Suppressor macrophage treated with lipopolysaccharide for 1 hour (primary cell): ENCODE results near the gene RET.
"Not testable (repeated sequence)": the region's sequence is repeated elsewhere in the genome, so short reads cannot be mapped to it uniquely, and the experiment has no call there.

ENCODE experiments used
- DNase-seq, 3 donors: peaks; one replicate each; pipeline ENCODE4 v3.0.0-alpha.2; 2020 to 2022

RET gene

GRCh38 chr10:43079856-43080255, 3.0 kb downstream of the RET start:
- DNase-seq, result peak in 2 of 3 donors; percentile 23 to 28

DNA sequence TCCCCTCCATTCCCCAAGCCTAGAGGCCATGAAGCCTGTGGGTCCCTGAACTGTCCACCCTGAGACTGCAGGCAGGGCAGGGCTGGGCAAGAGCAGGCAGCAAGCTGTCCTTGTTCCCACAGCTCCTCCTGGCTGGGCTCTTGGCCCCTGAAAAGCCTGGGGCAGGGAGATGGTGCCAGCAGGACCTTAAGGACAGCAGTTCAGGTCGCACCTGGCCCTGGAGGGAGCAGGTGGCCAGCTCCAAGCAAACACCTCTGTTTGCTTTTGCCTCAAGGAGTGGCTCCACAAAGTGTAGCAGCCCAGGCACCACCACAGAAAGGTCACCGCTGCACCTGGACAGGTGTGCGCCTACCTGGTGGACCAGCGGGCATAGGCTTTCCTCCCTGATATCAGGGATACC, 5.2 kb downstream of the RET start:
- DNase-seq, result no peak

GRCh38 chr10:43082746-43083145, 5.9 kb downstream of the RET start:
- peak in 1 of 3 donors; percentile 30 for DNase-seq

GRCh38 chr10:43083764-43084163, 6.9 kb downstream of the RET start:
- DNase-seq, result no peak

DNA sequence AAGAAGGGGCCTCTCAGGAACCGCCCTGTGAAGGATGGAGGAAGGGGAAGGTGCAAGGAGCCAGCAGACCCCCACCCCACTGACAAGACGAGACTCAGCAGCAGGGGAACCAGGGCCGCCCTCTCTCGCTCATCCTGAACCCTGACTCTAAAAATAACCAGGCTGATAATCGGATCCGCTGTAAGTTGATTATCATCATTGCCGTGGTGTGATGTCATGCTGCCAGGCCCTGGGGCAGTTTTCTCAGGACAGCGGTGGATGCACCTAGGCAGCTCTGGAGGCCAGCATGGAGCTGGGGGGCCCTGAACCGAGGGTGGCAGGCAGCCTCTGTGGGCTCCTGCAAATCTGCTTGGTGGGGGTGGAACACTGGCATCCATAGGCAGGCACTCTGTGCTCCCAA, 7.9 kb downstream of the RET start:
- DNase-seq, result no peak

GRCh38 chr10:43086321-43086942, 9.6 kb downstream of the RET start:
- no peak for DNase-seq

DNA sequence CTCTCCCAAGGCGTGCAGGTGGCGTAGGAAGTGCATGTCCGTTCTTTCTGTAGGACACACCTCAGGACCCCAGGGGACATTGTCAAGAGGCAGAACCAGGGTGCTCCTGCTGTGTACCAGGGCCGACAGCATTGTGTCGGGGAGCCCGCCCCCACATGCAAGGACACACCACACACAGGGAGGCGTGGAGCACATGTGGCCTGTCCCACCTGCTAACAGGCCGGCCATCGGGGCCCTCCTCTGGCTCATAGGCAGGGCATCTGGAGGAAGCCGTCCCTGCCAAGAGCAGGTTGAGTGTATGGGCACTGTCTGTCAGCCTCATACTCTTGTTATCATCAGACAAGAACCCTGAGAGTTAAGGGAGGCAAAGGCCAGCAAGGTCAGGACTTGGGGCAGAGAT, 12.7 kb downstream of the RET start:
- no peak for DNase-seq

GRCh38 chr10:43090188-43090587, 13.3 kb downstream of the RET start:
- no peak for DNase-seq

DNA sequence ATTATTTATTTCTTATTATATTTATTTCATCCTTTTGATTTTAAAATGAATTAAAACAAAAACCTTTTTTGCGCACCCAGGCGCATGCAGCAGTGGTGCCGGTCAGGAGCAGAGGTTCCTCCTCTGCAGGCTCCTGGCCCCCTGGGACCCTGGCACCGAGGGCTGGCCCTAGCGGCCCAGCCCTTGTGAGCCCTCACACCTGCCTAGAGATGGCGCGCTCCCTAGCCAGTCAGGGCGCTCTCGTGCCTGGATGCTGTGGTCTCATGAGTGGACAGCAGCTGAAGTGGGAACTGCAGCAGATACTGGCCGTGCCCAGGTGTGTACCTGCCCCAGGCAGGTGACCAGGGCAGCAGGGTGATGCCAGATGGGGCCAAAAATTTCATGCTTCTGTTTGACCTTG, 13.8 kb downstream of the RET start:
- no peak for DNase-seq

GRCh38 chr10:43091846-43092245, 15.0 kb downstream of the RET start:
- peak; percentile 48 to 87 (median 86) for DNase-seq

- DNase-seq, result peak in 2 of 3 donors; percentile 35 to 48
These were observed 16.7 kb downstream of the RET start for GRCh38 chr10:43093423-43094076.

GRCh38 chr10:43094085-43094484, 17.2 kb downstream of the RET start:
- DNase-seq, result no peak

DNA sequence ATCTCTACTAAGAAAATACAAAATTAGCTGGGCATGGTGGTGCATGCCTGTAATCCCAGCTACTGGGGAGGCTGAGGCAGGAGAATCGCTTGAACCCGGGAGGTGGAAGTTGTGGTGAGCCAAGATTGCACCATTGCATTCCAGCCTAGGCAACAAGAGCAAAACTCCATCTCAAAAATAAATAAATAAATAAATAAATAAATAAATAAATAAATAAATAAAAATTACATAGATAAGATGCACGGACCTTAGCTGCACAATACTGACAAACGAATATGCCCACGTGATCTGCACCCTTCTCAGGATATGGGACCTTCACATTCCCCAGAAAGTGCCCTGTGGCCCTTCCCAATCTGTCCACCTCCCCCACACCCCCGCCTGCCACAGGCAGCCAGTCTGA, 22.5 kb downstream of the RET start:
- not testable (repeated sequence) for DNase-seq

- DNase-seq, result no peak
These were observed 23.1 kb downstream of the RET start for GRCh38 chr10:43099928-43100327.

GRCh38 chr10:43100366-43100765, 23.5 kb downstream of the RET start:
- no peak for DNase-seq

GRCh38 chr10:43102063-43102828, 25.4 kb downstream of the RET start:
- DNase-seq, result no peak

- peak; percentile 83 to 93 (median 89) for DNase-seq
These were observed 28.5 kb downstream of the RET start for GRCh38 chr10:43105102-43105955.

- no peak for DNase-seq
These were observed 29.0 kb downstream of the RET start for GRCh38 chr10:43105956-43106229.

GRCh38 chr10:43106256-43107091, 29.6 kb downstream of the RET start:
- no peak for DNase-seq

DNA sequence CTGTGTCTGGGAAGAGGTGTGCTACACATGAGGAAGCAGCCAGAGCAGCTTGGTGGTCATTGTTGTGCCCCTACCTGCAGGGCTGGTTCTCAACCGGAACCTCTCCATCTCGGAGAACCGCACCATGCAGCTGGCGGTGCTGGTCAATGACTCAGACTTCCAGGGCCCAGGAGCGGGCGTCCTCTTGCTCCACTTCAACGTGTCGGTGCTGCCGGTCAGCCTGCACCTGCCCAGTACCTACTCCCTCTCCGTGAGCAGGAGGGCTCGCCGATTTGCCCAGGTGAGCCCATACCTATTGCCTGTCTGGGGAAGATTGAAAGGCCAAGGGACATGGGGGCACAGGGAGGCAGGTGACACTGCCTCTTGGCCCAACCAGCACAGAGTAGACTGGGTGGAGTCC, 32.1 kb downstream of the RET start:
- DNase-seq, result no peak

DNA sequence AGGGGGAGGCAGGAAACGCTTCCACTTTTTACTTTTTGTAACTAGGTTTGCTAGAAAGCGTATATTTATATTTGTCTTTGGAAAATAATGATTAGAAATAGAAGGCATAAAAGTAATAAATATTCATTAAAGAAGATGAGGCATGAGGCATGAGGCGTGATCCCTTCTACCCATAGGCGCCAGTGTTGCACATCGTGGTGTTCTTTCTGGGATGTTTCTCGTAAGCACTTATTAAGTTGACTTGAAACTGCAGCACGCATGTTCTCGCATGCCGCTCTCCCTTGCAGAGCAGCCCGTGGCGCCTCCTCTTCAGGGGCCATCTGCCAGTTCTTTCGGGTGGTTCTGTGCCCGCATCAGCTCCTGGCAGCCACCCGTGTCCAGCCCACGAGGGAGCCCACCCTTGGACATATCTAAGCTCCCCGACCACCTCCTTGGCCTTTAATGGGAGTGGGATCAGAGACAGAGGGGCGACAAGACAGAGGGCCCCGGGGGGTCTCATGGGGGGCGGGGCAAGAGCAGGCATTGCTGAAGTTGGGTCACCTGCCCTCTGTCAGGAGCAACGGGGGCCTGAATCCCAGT, 32.9 kb downstream of the RET start:
- no peak for DNase-seq
